Panc1 (cell line): ENCODE measurements around the gene RDX. TPM values are rescaled to one million over a fixed set of nuclear protein-coding genes. Genes with fewer than 3 reads are reported as not detected.

Experiments used
- ATAC-seq: fragments of 200-7000 bp; cut with Tn5 transposase; 2 replicates; pipeline ENCODE4 v1.9.1; 2020; ENCODE audit warnings: mild to moderate bottlenecking, moderate library complexity
- BruUV-seq: library from RNA; stranded (reverse); fragments of 400-500 nt; replicated peaks from 2 replicates; lab custom pipeline; 2021; lab: Mats Ljungman, UMichigan
- CTCF ChIA-PET: fragments of 300-600 bp; sonication (Branson Sonifier 250); formaldehyde crosslinking; loops from one replicate; lab custom pipeline; 2022; ENCODE audit warnings: antibody characterized with exemption; lab: Charles Lee
- POLR2A ChIA-PET: fragments of 300-600 bp; sonication (Branson Sonifier 250); formaldehyde crosslinking; loops from one replicate; lab custom pipeline; 2022; ENCODE audit warnings: antibody characterized with exemption; lab: Charles Lee
- DNase-seq: peaks from one replicate; pipeline ENCODE4 v3.0.0-alpha.2; 2010; ENCODE audit warnings: low read depth, low spot score
- H3K27ac ChIP-seq: 2 replicates; pipeline ENCODE4 v1.5.1; 2011; ENCODE audit warnings: mild to moderate bottlenecking, low read length, inconsistent platforms
- H3K27me3 ChIP-seq: fragments of 200-500 bp; sonication (Bioruptor generic); 2 replicates; pipeline ENCODE4 v1.6.0; 2014; ENCODE audit warnings: low read length, inconsistent platforms; ENCODE audit not compliant: control insufficient read depth, insufficient read depth
- H3K36me3 ChIP-seq: fragments of 200-500 bp; sonication (Bioruptor generic); 2 replicates; pipeline ENCODE4 v1.5.1; 2014; ENCODE audit warnings: inconsistent platforms, mild to moderate bottlenecking, low read length, moderate library complexity; ENCODE audit not compliant: control insufficient read depth, insufficient read depth
- H3K4me1 ChIP-seq: 2 replicates; pipeline ENCODE4 v1.5.1; 2011; ENCODE audit warnings: inconsistent platforms, mild to moderate bottlenecking, low read length, moderate library complexity; ENCODE audit not compliant: control insufficient read depth, insufficient read depth
- H3K4me3 ChIP-seq, 2 experiments: 2 replicates each; pipeline ENCODE4 v1.5.1; 2011 to 2012; ENCODE audit warnings: low read depth in 2 of 2, low read length in 2 of 2, mild to moderate bottlenecking in 2 of 2, inconsistent platforms in 1 of 2, moderate library complexity in 1 of 2
- H3K9me3 ChIP-seq: fragments of 200-500 bp; sonication (Bioruptor generic); 2 replicates; pipeline ENCODE4 v1.5.1; 2014; ENCODE audit warnings: low read depth, mild to moderate bottlenecking, inconsistent platforms, low read length, moderate library complexity; ENCODE audit not compliant: control insufficient read depth, insufficient read depth
- CTCF ChIP-seq: fragments of 450-650 bp; IDR thresholded peaks from 2 replicates; pipeline ENCODE4 v1.5.1; 2017; ENCODE audit warnings: mild to moderate bottlenecking
- POLR2AphosphoS5 ChIP-seq: IDR thresholded peaks from 2 replicates; pipeline ENCODE4 v1.6.1; 2012; ENCODE audit warnings: mild to moderate bottlenecking, low read depth, low read length, moderate library complexity
- REST ChIP-seq, 2 experiments: IDR thresholded peaks; 2 replicates each; pipeline ENCODE4 v1.6.1; 2011 to 2012; ENCODE audit warnings: low read depth in 2 of 2, control low read depth in 1 of 2, low read length in 1 of 2, mild to moderate bottlenecking in 1 of 2, moderate library complexity in 1 of 2; ENCODE audit not compliant: insufficient read depth in 1 of 2
- SIN3A ChIP-seq: IDR thresholded peaks from 2 replicates; pipeline ENCODE4 v1.6.1; 2012; ENCODE audit warnings: low read depth, mild to moderate bottlenecking, low read length, moderate library complexity, borderline replicate concordance; ENCODE audit not compliant: insufficient read depth
- TCF7L2 ChIP-seq: IDR thresholded peaks from 2 replicates; pipeline ENCODE4 v1.6.1; 2011; ENCODE audit warnings: mild to moderate bottlenecking, low read depth, low read length, inconsistent platforms
- in situ Hi-C: cut with HindIII; loops from 2 replicates; pipeline ENCODE4 v1.10.0; 2016; ENCODE audit warnings: low sequenced_read_pairs, low pct_unique_long_range_greater_than_20kb
- intact Hi-C: fragments of 100-400 bp; cut with micrococcal nuclease; formaldehyde crosslinking; loops from one replicate; pipeline ENCODE4 v1.10.0; 2022; ENCODE audit not compliant: unreplicated experiment
- total RNA-seq: library from RNA; stranded (reverse); gene quantifications from one replicate; pipeline ENCODE4 v1.2.1, GENCODE V29; 2021; ENCODE audit not compliant: unreplicated experiment

RDX gene
- total RNA-seq, 1 experiment from 2014 or later, result 200 TPM

- H3K27ac ChIP-seq, result no peak overlapping the region
- in situ Hi-C loops (no loop called here), intact Hi-C loops (loop anchor here (5.0 kb wide), 1 partner anchor 48 kb away; no protein-coding TSS in a partner anchor)
- peaks cover 8% of the 10 kb centered on the region for H3K4me1 ChIP-seq
- no peak overlapping the region for H3K4me3 ChIP-seq
- H3K27me3 ChIP-seq, result no peaks in the 10 kb centered on the region
- CTCF ChIA-PET, result interaction anchor here (0.5 to 0.7 kb wide), 2 partner anchors 40 to 1199 kb away, joined by 5 read pairs; no protein-coding TSS in a partner anchor
- DNase-seq (no peak), ATAC-seq (no peak)
- POLR2A ChIA-PET, result no interaction called here
- no TSS peak for BruUV-seq
- TF ChIP-seq REST (IDR thresholded peaks at IDR 0.05; ENCODE audit: insufficient read depth in 1 of 2, low read depth in 2 of 2, low read length in 1 of 2) (no peak), POLR2AphosphoS5 (no peak; the same call in 1 of the 2 replicates), TCF7L2 (no peak), SIN3A (no peak), CTCF (no peak)
- H3K36me3 ChIP-seq, result peaks cover 63% of the 10 kb centered on the region
- no peaks in the 10 kb centered on the region for H3K9me3 ChIP-seq
These were observed 46.2 kb downstream of the RDX start for GRCh38 chr11:110250168-110250567.

- in situ Hi-C loops, result no loop called here
- H3K4me3 ChIP-seq, result no peak overlapping the region
- no TSS peak for BruUV-seq
- H3K9me3 ChIP-seq, result no peaks in the 10 kb centered on the region
- peaks cover 8% of the 10 kb centered on the region for H3K4me1 ChIP-seq
- peaks cover 59% of the 10 kb centered on the region for H3K36me3 ChIP-seq
- ATAC-seq (0 out of 2 replicates have a peak, but pooled peaks have one; percentile 11), DNase-seq (no peak)
- no peak overlapping the region for H3K27ac ChIP-seq
- intact Hi-C loops, result loop anchor here (5.0 kb wide), 1 partner anchor 47 kb away; no protein-coding TSS in a partner anchor
- ChIA-PET POLR2A (no interaction called here), CTCF (interaction anchor here (0.5 to 0.7 kb wide), 2 partner anchors 40 to 1200 kb away, joined by 5 read pairs; no protein-coding TSS in a partner anchor)
- TF ChIP-seq CTCF (no peak), POLR2AphosphoS5 (no peak), REST (IDR thresholded peaks at IDR 0.05; ENCODE audit: insufficient read depth in 1 of 2, low read depth in 2 of 2, low read length in 1 of 2) (no peak), TCF7L2 (no peak), SIN3A (no peak)
- no peaks in the 10 kb centered on the region for H3K27me3 ChIP-seq
These were observed 46.6 kb downstream of the RDX start for GRCh38 chr11:110249766-110250165.
